Measurements from ENCODE around the gene FANCE. TPM values are rescaled to one million over a fixed set of nuclear protein-coding genes. Genes with fewer than 3 reads are reported as not detected.

FANCE gene
- total RNA-seq, 1 donor from 2014 or later: 9.2 TPM

DNA sequence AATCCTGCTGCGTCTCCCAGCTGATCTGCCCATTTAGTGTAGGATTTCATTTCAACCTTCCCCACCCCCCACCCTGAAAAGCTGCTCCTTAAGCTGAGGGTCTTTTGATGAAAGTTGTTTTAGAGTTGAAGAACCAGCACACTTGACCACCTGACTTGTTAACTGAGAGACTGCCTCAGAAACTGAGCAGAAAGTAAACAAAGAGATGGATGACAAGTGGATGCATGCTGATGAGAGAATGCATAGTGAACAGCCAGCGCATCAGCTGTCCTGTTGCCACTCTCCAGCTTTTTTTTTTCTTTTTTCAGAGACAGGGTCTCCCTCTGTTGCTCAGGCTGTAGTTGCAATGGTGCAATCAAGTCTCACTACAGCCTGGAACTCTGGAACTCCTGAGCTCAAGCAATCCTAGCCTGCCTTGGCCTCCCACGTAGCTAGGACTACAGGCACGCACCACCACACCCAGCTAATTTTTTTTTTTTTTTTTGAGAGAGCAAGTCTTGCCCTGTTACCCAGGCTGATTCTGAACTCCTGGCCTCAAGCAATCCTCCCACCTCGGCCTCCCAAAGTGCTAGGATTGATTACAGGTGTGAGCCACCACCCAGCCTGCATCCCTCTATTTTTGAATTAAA is 25.5 kb downstream of the FANCE start:
- peaks cover 5% of the 10 kb centered on the region for H3K4me1 Mint-ChIP-seq
- DNase-seq (no peak), ATAC-seq (ENCODE audit: low read depth) (no peak)
- H3K27ac Mint-ChIP-seq: no peak overlapping the region
- H3K27me3 Mint-ChIP-seq: no peaks in the 10 kb centered on the region
- TF ChIP-seq, protein P1, sequence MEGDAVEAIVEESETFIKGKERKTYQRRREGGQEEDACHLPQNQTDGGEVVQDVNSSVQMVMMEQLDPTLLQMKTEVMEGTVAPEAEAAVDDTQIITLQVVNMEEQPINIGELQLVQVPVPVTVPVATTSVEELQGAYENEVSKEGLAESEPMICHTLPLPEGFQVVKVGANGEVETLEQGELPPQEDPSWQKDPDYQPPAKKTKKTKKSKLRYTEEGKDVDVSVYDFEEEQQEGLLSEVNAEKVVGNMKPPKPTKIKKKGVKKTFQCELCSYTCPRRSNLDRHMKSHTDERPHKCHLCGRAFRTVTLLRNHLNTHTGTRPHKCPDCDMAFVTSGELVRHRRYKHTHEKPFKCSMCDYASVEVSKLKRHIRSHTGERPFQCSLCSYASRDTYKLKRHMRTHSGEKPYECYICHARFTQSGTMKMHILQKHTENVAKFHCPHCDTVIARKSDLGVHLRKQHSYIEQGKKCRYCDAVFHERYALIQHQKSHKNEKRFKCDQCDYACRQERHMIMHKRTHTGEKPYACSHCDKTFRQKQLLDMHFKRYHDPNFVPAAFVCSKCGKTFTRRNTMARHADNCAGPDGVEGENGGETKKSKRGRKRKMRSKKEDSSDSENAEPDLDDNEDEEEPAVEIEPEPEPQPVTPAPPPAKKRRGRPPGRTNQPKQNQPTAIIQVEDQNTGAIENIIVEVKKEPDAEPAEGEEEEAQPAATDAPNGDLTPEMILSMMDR (IDR thresholded peaks at IDR 0.05): no peak
- intact Hi-C loops (cut with micrococcal nuclease): no loop called here
- CTCF ChIA-PET: interaction anchor here (1.0 kb wide), 1 partner anchor 73 kb away, joined by 3 read pairs; no protein-coding TSS in a partner anchor
- H3K36me3 Mint-ChIP-seq (ENCODE audit: low read depth): peaks cover 20% of the 10 kb centered on the region
- POLR2A ChIA-PET: no interaction called here
- H3K9me3 Mint-ChIP-seq: no peaks in the 10 kb centered on the region
- no peak overlapping the region for H3K4me3 Mint-ChIP-seq

DNA sequence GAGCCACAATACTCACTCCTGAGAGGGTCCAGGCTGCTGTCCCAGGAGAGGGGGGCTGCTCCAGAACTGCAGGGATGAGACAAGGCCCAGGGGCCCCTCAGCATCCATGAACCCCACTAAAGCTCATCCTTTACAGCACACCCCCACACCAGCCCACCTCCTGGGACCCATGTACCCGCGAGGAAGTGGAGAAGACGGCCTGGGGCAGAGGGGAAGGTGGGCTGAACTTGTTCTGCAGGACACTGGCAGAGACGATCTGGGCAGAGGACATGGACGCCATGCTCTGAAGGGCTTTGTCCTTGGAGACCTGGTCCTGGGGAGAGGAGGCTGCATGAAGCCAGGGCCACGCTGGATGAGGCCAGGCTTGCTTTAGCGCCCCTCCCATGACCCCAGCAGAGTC is 26.1 kb downstream of the FANCE start:
- Mint-ChIP-seq H3K36me3 (ENCODE audit: low read depth) (peaks cover 14% of the 10 kb centered on the region), H3K27ac (no peak overlapping the region), H3K27me3 (no peaks in the 10 kb centered on the region), H3K4me3 (no peak overlapping the region), H3K9me3 (no peaks in the 10 kb centered on the region), H3K4me1 (peaks cover 5% of the 10 kb centered on the region)
- intact Hi-C loops (cut with micrococcal nuclease): no loop called here
- ChIA-PET CTCF (interaction anchor here (1.0 kb wide), 1 partner anchor 72 kb away, joined by 3 read pairs; no protein-coding TSS in a partner anchor), POLR2A (no interaction called here)
- DNase-seq (no peak), ATAC-seq (ENCODE audit: low read depth) (no peak)
- TF ChIP-seq, protein P1 (IDR thresholded peaks at IDR 0.05): no peak

DNA sequence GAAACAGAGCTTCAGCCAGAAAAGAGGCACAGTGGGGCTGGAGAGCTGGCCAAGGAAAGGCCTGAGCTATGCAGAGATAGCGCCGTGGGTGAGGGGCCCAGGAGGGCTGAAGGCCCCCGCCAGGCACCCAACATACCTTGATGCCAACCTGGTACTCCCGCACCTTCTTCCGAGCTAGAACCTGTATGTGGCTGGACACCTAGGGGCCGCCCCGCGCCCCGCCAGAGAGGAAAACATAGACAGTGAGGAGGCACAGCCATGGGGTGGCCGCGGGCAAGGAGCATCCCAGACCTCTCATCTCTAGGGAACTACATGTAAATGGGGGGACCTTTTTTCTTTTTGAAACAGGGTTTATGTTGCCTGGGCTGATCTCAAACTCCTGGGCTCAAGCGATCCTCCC is 28.0 kb downstream of the FANCE start:
- CTCF ChIA-PET: interaction anchor here (1.5 kb wide), 1 partner anchor 9 kb away, joined by 5 read pairs; no protein-coding TSS in a partner anchor
- no peak for DNase-seq
- intact Hi-C loops (cut with micrococcal nuclease): no loop called here

DNA sequence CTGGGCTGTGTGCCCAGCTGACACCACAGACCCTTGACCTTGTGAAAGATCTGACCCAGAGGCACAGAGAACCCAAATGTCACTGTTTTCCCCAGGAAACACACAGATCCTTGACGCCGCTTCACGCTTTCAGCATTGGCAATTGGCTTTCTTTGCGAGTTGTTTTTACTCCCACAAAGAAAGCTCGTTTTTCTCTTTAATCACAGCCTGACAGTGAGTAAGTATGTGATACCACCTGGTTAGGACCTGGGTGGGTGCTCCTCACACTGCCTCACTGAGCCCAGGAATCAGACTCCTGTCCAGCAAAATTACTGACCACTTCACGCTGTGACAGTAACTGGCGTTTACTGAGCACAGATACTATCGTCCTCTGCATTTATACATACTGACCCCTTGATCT is 29.1 kb downstream of the FANCE start:
- ChIA-PET CTCF (interaction anchor here (1.5 kb wide), 1 partner anchor 10 kb away, joined by 5 read pairs; no protein-coding TSS in a partner anchor), POLR2A (interaction anchor here (2.1 kb wide), 1 partner anchor 9 kb away, joined by 15 read pairs; no protein-coding TSS in a partner anchor)
- no peak for ATAC-seq (ENCODE audit: low read depth)
- TF ChIP-seq, protein P1 (IDR thresholded peaks at IDR 0.05): no peak
- Mint-ChIP-seq H3K36me3 (ENCODE audit: low read depth) (no peaks in the 10 kb centered on the region), H3K4me1 (no peaks in the 10 kb centered on the region), H3K27me3 (no peaks in the 10 kb centered on the region), H3K9me3 (no peaks in the 10 kb centered on the region), H3K27ac (no peak overlapping the region), H3K4me3 (no peak overlapping the region)
- intact Hi-C loops (cut with micrococcal nuclease): no loop called here
- DNase-seq: no peak

More for the DNA sequence above, 28.0 kb downstream of the FANCE start:
- H3K27me3 Mint-ChIP-seq: no peaks in the 10 kb centered on the region
- POLR2A ChIA-PET: interaction anchor here (2.1 kb wide), 1 partner anchor 8 kb away, joined by 15 read pairs; no protein-coding TSS in a partner anchor
- H3K4me1 Mint-ChIP-seq: no peaks in the 10 kb centered on the region
- TF ChIP-seq, protein P1 (IDR thresholded peaks at IDR 0.05): no peak
- ATAC-seq (ENCODE audit: low read depth): no peak
- no peaks in the 10 kb centered on the region for H3K9me3 Mint-ChIP-seq
- H3K27ac Mint-ChIP-seq: no peak overlapping the region
- H3K36me3 Mint-ChIP-seq (ENCODE audit: low read depth): no peaks in the 10 kb centered on the region
- no peak overlapping the region for H3K4me3 Mint-ChIP-seq

DNA sequence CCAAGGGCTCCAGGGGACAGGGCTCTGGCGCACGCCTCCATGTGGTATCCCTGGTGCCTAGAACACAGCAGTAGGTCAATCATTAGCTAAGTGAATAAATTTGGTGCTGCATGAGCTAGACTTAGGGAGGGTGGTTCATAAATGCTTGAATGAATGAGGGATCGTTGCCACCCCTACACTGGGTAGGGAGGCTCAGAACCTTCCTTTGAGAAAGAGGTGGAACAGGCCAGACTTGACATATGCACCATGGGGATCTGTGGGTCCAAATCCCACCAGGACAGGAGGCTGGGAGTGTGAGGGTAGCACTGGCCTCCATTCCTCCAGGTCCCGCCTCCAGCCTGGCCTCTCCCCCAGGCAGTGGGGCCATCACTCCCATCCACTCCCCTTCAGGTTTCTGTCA is 30.9 kb downstream of the FANCE start:
- ATAC-seq (ENCODE audit: low read depth) (no peak), DNase-seq (no peak)
- ChIA-PET POLR2A (no interaction called here), CTCF (no interaction called here)
- TF ChIP-seq, protein P1 (IDR thresholded peaks at IDR 0.05): no peak
- no peaks in the 10 kb centered on the region for H3K36me3 Mint-ChIP-seq (ENCODE audit: low read depth)
- no peak overlapping the region for H3K27ac Mint-ChIP-seq
- intact Hi-C loops (cut with micrococcal nuclease): no loop called here
- no peaks in the 10 kb centered on the region for H3K27me3 Mint-ChIP-seq
- H3K4me1 Mint-ChIP-seq: no peaks in the 10 kb centered on the region
- no peak overlapping the region for H3K4me3 Mint-ChIP-seq
- H3K9me3 Mint-ChIP-seq: no peaks in the 10 kb centered on the region
